C4-2B (cell line): ENCODE results near the gene C9.

Experiments used
- CTCF ChIP-seq: fragments of 450-650 bp; conservative IDR thresholded peaks from 2 replicates; pipeline ENCODE4 v1.5.1; 2017; ENCODE audit warnings: mild to moderate bottlenecking
- ZFX ChIP-seq: fragments of 450-650 bp; IDR thresholded peaks from 2 replicates; pipeline ENCODE4 v1.6.1; 2017

DNA sequence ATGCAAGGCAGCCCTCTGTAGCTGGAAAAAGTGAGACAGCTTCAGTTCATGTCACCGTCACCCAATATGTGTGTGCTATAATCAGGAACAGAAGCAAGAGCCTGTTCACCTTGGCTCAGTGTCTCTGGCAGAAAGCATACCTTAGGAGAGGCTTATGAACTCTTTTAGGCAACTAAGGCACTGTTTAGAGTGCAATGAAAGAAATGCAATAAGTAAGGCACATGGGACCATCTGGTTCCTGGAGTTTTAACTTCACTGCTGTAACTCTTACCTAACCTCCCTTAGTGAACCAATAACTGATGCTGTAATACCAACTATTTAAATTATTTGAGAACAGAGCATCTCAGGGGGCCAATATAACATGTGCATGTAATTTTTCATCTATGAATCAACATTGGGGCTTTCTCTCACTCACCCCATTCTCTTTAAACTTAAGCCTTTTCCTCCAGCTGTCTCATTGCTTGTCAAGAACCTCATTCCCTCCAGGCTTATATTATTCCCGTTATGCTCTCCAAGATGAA lies 32.4 kb downstream of the C9 start:
- TF ChIP-seq CTCF (no peak), ZFX (no peak)
